ENCODE data around the gene ABLIM1.

Gene ABLIM1

DNA sequence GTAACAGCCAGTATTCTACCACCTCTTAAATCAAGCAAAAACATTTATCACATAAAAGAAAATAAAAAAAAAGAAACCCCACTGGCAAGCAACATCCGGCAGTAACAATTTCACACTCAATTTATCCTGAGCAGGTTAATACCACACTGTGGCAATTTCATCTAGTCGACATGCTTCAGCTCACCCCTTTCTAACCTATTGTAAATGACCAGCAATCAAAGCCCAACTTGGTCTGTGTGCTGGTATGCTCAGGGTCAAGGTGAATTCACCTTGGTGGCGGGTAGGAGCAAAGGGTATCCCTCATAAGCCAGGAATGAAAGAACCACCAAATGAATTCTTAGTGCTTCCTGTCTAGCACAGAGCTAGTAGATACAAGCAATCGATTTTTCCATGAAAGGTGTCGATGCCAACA lies 144.7 kb downstream of the ABLIM1 start:
- no peak for DNase-seq

DNA sequence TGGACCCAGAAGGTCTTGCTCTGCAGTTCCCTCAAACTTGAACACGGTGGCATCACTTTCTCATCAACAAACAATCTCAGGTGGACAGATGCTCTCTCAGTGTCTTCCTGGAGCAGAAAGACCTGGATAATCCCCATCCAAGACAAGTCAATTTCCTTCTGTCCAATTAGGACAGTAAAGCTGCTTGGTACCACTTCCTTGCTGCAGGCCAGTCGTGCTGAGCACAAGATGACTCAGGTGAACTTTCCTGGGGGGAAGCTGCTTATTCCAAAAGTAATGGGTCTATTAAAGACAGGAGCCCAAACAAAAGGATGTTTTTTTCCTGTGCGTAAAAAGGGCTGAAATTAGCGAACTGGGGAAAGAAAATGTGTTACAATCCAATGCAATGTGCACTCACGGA lies 146.2 kb downstream of the ABLIM1 start:
- no peak for DNase-seq

DNA sequence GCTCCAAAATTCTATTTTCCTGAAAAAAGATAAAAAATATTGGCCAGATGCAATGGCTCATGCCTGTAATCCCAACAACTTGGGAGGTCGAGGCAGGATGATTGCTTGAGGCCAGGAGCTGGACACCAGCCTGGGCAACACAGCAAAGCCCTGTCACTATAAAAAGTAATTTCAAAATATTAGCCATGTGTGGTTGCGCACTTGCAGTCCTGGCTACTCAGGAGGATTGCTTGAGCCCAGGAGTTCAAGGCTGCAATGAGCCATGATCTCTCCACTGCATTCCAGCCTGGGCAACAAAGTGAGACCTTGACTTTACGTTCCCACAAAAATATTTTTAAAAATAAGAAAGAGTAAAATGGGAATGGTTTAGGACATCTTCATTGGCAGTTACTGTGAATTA lies 149.7 kb downstream of the ABLIM1 start:
- no peak for DNase-seq

DNA sequence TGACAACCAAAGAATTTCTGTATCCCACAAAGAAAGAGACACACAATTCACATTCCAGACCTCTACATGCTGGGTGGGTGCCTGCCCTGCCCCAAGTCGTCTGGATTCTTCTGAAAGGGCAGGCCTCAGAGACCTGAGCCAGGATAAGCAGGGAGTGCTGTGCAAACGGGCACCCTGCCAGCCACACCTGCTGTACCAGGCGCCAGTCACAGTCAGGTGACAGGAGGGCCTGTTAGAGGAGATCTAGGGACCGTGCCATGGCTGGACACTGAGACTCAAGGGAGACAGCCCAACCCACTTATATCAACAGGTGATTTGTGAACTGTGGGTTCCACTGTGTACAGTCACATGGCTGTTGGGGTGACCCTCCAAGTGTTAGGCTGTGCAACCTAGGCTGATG lies 150.6 kb downstream of the ABLIM1 start:
- DNase-seq, result no peak

DNA sequence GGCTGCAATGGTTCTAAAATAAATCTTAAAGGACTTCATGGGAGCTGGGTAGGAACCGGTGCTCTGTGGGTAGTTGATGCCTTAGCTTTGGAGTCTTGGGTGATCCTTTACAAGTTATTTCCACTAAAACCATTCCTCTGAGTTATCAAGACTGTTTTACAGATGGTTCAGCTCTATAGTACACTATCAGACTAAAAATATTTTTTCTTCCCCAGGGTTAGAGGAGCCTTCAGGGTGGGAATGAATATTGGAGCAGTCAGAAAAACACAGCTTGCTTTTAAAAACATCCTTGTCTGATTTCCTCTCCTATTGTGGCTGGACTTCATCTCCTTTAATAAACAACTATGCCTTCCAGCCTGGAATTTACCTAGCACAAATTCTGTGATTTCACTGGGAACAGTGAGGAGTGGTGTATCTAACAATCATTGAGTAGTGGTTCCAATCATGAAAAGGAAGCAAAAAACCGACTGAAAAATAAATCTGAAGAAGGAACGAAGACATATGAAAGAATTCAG lies 151.1 kb downstream of the ABLIM1 start:
- no peak for DNase-seq

DNA sequence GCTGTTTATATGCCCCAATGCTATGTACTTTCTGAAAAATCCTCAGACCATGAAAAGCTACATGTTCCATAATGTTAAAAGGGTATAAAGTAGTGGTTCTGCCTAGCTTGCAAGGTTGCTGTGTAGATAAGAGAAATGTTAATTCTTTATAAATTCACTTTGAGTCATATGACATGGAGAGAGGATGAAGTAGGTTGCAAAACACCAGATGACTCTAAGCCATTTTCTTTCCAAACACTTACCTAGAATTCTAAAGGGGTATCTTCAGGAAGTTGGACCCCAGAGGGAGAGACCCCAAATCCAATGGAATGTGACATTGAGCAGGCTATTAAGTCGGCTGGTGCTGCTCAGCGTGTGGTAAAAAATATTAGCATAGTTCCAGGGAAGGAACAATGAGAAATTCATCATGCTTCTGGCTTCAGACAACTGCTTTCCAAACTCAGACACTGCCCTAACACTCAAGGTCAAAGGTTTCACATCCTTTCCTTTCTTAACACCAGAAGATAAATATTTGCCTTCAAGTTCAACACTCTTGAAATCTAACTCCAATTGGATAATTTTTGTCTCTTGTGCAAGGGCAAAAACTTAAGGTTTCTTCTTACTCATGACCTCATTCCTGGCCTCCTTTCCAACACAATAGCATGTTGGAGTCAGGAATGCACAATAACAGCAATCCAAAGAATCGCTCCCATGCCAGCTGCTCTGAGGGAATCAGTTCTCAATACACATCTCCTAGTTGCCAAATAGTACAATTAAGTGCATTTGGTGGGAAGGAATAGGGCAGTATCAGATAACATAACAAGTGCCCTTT lies 153.1 kb downstream of the ABLIM1 start:
- no peak for DNase-seq

DNA sequence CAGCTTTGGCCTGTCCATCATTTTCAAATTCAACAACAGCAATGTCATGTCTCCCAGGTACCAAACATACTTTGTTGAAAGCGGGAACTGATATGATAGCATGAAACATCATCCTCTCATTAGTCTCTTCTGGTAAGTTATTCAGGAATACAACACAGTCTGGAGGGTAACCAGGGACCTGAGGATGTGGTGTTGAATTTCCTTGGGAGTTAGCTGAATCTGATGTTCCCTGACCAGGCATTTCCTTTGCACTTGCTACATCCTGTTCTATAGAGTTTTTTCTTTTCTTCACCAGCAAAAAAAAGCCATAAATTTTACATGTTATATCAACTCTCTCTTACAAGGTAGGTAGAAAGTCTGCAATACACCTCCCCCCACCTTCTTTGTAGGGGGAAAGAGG lies 156.0 kb downstream of the ABLIM1 start:
- no peak for DNase-seq

DNA sequence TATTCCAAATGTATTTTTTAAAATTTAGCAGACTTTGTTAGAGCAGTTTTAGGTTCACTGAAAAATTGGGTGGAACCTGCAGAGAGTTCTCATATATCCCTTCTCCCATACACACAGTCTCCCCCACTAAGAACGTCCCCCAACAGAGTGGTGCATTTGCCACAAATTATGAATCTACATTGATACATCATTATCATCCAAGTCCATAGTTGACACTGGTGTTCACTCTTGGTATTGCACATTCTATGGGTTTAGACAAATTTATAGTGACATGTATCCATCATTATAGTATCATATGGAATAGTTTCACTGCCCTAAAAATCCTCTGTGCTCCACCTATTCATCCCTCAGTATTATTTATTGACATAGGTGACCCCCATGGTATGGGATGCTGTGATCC lies 156.4 kb downstream of the ABLIM1 start:
- DNase-seq, result no peak

DNA sequence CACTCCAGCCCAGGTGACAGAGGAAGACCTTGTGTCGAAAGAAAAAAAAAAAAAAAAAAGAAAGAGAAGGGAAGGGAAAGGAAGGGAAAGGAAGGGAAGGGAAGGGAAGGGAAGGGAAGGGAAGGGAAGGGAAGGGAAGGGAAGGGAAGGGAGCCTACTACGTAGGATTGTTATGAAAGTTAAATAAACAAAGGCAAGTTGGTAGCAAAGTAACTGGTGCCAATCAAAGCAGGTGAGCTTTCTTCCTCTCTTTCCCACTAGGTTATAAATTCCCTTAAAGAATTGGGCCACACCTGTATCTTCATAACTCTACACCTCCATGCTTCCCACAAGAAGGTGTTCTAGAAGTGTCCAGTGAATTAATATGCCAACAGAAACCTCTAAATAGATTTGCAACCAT lies 157.4 kb downstream of the ABLIM1 start:
- no peak for DNase-seq

DNA sequence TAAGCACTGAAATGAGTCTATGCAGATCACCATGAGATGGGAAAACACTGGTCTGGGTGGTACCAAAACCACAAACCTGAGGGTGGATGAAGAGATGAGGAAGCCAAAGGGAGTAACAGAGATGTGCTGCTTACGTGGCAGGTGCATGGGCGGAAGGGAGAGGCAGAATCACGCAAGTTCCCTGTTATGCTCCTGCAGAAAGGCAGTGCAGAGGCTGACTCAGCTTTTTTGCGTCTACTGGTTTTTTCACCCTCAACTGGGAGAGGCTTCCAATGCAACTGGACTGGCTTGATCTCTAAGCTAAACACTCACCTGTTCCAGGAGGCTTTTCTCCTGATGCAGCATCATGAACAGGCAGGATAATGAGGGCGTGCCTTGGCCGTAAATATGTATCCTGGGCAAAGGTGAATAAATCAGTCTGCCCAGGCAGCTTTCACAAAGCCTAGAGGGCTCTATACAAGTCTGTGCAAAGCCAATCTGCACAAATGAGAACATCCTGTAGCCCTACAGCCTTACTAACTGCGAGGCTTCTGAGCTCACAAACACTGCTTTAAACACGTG lies 158.4 kb downstream of the ABLIM1 start:
- peak; percentile 43 for DNase-seq

DNA sequence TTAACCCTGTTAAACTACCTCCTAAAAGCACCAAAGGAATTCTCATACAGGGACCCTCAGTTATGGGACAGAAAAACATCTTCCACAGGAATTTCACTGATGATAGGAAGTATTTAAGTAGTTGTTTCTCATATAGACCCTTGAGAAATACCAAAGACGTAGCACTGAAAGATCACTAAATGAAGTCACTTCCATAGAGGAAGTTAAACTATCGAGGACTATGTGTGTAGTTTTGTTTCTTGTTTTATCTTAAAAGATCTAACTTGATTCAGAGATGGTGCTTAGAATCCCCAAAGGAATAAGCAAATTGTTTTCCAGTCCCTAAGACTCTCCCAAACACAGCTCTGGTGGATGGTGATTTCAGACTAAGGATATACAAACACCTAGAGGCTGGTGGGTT lies 159.0 kb downstream of the ABLIM1 start:
- no peak for DNase-seq

DNA sequence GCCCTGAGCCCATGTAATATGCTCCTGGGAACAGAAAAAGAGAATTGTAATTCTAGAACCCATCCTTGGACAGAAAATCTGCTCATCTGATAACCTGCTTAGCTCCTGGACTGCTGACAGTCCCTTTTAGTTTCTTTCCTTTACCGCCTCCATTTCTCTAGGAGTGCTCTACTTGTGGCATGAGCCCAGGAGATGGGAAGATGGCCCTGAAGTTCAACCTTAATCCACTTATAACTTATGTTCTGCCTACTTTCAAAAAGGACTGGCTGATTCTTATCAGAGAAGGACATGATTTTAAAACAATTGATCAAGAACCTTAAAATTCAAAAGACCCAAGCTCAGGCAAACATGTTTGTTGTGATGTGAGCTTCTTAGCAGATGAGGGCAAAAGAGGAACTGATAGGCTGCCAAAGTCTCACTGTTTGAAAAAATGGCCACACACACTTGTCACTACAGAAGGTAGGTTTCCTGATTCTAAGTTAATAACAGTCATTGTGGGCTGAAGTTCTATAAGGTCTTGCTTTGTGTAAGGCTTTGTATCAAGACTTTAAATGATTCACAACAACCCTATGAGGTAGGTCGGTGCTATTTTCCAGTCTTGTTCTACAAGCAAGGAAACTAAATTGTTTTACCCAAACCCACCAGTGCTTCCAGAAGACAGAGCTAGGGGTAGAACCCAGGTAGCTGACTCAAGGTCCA lies 159.5 kb downstream of the ABLIM1 start:
- DNase-seq, result no peak

DNA sequence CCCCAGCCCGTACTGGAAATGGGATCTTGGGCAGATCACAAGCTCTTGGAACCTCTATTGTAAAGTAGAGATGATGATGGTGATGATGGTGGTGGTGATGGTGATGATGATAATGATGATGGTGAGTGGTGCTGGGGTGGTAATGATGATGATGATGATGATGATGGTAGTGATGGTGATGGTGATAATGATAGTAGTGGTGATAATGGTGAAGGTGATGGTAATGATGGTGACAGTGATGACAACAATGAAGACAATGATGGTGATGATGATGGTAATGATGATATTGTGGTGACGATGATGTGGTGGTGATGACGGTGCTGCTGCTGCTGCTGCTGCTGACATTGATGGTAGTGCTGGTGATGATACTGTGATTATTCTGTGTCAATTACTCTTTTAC lies 162.8 kb downstream of the ABLIM1 start:
- no peak for DNase-seq

DNA sequence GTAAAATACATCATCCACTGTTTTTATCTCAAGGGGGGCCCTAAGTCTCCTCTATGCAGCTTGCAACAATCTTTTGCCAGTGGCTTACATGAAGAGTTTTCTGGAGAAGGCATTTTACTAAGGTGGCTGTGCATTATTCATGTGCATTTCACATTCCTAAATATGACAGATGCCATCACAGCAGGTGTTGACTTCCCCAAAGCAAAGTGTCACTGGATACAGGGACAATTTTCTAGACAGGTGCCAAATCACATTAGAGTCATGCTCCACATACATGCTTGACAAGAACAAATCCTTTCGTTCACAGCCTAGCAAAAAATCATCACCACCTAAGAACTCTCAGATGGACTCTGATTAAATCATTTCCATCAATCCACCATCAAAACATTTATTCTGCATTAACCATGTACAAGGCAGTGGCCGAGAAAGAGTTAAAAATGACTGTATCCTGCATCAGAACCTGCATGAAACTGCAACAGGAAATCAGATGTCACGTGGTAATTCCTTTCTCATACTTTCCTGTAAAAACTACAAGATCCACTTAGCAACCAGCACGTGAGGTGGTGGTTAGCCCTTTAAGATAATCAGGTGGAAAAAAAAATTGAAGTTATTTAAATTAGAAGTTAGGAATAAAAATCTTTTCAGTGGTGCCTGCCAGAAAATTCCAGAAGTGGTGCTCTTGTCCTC lies 165.6 kb downstream of the ABLIM1 start:
- DNase-seq, result peak; percentile 36

DNA sequence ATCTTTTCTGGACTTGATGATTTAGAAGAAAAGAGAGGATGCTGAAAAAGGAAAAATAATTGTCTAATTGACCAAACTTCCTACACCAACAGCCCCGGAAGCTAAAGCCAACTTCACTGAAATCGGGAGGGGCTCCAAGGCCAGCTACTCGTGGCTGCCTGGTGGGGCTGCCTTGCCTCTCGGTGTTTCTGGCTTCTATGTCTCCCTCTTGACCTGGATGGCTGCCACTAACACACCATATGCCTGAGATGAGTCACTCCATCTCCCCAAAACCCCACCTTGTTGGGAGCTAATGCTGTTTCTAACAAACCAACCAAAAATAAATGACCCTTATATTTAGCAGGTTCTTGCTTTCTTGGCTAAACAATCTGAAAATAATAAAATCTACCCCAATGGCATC lies 166.1 kb downstream of the ABLIM1 start:
- DNase-seq, result no peak

DNA sequence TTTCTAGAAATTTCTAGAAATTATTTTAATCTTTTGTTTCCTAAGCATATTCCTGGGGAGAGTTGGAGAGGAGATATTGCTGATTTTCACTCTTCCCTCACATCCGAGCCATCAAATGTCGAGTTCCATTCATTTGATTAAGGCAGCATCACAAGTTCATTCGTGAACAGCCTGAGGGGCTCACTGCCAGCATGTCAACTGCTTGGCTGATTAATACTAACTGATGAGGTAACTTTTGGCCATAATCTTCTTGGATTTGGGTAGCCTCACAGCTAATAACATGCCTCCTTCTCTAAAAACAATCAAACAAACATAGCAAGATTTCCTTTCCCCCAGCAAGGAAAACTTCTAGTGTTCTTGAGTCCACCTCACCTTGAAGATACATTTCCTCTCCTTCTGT lies 166.7 kb downstream of the ABLIM1 start:
- no peak for DNase-seq

DNA sequence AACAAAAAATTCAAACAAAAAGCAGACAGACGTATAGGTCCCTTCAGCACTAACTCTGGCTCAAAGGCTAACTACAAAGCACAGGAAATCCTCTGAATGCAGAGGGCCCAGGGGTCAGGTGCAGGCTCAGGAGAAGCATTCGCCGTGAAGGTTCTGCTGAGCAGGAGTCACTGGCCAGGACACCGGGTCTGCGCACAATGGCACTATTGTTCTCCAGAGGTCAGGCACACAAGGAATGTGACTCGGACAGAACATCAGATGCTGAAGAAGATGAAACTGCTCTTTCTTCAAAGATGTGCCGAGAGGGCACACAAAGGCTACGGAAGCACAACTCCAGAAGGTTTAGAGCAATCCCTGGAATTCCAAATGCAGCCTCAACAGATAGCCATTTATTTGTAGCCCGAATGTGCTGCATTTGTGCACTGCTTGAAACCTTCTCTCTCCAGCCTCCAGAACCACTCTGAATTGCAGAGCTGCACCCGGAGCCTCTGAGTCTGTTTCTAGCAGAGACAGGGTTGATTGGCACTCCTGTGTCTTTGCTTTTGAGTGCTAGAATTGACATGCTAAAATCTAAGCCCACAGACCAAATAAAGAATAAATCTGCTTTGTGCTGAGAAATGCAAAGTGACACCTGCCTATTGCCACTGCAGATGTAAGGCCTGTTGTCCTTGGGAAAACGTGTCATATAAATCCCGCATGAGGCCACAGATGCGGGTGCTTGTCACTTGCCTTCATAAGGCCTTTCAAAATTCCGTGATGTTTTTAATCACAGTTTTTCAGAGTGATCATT lies 168.4 kb downstream of the ABLIM1 start:
- DNase-seq, result no peak

DNA sequence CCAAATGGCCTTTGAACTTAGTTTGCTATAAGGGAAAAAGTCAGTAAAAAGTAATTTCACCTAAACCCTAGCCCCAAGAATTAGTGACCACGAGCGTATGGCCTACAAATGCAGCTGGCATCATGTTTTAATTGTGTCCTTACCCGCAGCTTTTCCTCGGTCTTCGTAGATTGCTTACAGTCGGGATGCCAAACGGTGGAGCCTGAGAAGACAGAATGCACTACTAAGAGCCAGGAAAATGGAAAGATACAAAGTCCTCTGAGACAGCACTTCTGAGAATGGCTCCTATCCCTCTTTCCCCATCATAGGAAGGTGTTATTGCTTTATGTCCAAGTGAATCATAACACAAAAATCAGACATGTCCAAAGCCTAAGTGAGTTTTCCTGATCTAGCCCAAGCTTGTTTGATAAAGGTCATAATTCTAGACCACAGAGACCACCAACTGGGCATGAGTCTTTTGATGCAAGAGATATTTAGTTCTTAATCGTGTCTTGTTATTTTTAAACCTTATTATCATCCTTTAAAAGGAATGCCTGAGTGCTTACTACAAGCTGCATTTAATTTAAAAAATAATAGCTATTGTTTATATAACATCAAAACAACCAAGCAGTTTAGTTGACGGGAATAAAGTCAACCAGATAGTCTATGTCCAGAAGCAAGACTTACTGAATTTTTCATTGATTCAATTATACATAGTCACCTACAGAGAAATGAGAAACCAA lies 170.1 kb downstream of the ABLIM1 start:
- no peak for DNase-seq

DNA sequence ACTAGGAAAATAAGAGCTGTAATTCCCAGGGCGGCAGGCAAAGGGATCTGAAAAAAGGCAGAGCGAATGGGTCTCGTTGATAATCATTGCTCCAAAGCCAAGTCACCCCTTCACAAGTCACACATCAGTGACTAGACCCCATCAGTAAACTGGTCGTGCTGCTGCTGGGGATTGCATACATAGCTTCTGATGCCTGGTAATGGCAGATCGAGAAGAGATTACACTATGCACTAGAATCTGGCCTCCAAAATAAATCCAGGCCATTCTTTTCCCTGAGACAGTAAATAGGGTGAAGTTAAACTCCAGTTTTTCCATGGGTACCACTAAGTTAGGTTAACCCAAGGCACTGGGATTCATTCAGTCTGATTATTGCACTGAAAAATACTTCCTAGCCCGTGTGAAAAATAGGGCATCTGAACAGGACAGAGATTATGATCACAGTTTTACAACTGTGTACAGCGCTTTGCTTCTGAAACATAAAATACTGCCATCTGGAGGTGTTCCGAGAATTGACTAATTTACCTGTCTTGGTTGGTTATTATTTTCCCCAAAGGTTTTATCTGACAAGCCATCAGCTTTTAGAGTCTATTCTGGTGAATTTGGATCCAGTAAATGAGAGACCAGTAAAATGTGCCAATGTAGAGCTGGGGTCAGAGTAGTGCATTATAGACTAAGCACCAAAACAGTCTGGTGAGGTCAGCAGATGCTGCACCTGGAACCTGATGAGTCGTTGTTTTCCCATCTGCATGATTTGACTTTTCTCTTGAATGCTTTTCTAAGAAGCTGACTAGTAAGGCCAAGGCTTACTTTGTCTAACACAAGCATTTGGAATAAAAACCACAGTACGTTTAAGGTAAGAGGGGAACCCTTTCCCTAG lies 170.9 kb downstream of the ABLIM1 start:
- DNase-seq, result no peak

DNA sequence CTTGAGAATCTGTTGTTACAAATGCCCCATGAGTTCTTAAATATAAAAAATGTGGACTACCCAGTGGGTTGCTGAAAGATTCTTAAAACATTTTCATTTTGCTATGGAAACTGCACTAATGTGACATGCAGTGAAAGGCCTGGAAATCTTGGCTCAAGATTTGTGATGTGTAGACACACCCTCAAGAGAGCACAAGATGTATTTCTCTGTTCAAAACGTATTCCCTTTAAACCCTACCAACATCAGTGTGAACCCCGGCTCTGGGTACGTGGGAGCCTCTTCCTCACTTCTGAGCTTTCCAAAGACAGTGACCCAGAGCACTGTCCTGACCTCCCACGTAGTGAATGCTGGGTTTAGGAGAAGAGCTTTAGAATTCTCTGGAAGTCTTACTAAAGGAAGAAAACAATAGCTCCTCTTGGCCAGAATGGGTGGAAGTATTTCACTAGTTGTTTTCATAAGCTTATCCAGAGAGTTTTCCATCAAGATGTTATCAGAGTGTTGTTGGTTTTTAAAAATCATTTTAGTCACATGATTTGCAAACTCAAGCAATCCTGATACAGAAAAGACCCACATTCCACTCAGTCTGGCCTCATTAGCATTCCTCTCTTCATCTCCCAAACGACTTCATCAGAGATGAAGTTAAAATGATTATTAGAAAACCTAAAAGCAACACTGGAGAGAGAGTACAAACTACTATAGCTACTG lies 172.2 kb downstream of the ABLIM1 start:
- no peak for DNase-seq

All from CD4-positive, alpha-beta T cell treated with Interleukin-17A for 1 hour (primary cell).